GM21825 (cell line): ENCODE data around the gene MAD1L1.
A peak's percentile ranks its signal among the peaks of the same experiment; 100 is the strongest.
"Not testable (repeated sequence)": the region's sequence is repeated elsewhere in the genome, so short reads cannot be mapped to it uniquely, and the experiment has no call there.

Source experiments
- ATAC-seq: cut with Tn5 transposase; IDR thresholded peaks from one replicate; pipeline ENCODE4 v1.9.1; 2021; ENCODE audit warnings: mild to moderate bottlenecking, moderate library complexity; ENCODE audit not compliant: unreplicated experiment

The MAD1L1 gene

DNA sequence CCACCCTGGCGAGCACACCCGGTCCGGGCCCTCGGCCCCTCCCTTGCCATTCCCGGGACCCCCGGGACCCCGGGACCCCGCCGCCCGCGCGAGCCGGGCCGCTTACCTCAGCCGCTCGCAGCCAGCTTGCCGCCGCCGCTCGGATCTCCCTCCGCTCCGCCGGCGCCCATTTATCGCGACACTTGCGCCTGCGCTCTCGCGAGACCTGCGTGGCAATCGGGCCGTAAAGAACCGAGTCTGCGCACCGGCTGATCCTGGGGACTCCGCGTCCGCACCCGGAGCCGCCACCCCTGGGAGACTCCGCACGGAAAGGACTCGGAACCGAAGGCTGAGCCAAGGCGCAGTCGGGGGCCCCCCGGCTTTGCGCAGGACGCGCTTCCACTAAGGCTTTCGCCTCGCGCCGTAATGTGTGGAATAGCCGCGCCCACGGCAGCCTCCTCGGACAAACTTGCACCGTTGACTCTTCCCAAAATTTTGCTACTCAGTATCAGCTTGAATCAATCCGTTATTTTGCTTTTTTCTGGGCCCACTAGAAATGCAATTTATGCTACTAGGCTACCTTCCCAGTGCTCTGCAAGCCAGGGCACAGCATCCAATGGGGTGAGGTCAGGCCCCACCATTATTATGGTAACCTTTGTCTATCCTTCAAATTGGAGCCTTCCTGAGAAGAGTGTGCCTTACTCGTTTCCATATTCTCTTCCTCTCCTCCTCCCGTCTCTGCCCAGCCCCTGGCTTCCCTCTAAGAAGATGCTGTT lies at the start of gene MAD1L1:
MAD1L1 (minus strand) TSS at position 180 of the 755 bp plus-strand sequence. CDS start 2,812 bp downstream, outside the sequence.
- ATAC-seq: peak; percentile 60

- no peak for ATAC-seq
Measured at GRCh38 chr7:2282185-2282751, 49.5 kb upstream of the MAD1L1 start.

DNA sequence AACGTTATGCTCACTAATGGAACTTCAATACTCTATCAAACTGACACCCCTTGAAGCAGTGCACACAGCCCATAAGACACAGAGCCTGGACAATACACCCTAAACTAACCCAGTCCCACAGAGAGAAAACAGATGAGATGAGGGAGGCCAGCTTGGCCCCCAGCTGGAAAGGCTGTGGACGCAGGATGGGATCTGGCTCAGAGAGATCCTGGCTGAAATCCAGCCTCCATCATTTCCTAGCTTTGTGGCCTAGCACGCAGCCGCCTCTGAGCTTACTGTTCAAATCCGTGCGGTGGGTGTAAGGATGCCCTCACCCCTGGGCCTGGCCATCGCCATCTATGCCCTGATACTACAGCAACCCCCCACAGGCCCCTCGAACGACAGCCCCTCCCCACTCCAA lies 48.8 kb upstream of the MAD1L1 start:
- no peak for ATAC-seq

GRCh38 chr7:2280424-2280823 lies 47.7 kb upstream of the MAD1L1 start:
- ATAC-seq: no peak

- ATAC-seq: no peak
Measured at GRCh38 chr7:2279896-2280295, 47.2 kb upstream of the MAD1L1 start.

- ATAC-seq: no peak
Measured at GRCh38 chr7:2278026-2278425, 45.3 kb upstream of the MAD1L1 start.

- no peak for ATAC-seq
Measured at GRCh38 chr7:2276107-2276506, 43.4 kb upstream of the MAD1L1 start.

DNA sequence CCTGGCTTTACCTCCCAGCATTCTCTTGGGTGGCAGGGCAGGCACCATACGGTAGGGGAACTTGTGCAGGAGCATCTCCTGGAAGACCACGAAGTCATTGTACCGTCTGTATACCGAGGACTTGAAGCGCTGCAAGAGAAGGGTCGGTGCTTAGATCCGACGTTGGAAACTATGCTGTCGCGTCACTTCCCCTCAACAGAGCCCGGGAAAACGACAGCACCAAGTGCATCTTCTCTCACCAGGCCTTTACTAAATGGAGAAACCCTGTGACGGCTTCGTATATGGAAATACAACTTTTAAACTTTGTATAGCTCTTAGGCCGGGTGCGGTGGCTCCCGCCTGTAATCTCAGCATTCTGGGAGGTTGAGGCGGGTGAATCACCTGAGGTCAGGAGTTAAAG lies 42.4 kb upstream of the MAD1L1 start:
- no peak for ATAC-seq

DNA sequence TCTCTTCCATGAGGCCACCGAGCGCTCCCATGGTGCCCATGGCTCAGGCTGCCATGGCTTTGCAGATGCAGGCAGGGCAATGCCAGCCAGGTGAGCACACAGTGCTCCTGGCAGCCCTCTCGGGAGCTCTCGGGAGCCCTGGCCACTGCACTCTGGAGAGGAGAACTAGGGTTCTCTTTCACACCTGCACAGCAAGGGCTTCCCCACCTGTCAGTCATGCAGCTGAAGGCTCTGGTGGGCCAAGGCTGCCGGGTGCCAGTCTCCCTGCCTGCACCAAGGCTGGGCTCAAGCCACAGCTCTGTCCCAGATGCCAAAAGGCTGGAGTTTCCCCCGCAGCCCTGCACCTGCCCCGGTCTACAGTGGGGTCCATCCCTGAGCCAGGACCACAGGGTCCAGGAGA lies 41.9 kb upstream of the MAD1L1 start:
- ATAC-seq: no peak

DNA sequence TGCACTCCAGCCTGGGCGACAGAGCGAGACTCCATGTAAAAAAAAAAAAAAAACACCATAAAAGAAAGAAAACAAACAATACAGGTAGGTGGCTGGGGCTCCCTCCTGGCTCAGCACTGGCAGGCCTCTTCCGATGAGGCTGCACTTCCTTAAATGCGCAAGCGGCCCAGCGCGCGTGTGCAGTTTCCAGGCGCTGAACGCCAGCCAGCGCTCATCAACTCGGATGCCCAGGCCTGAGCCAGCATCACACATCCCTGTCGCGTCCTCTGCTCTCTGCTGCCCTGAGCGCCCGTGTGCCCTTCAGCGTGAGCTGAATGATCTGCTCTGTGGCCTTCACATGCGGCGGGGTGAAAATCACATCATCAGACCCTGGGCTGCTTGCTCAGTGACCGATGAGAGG lies 41.1 kb upstream of the MAD1L1 start:
- ATAC-seq: no peak

- ATAC-seq: no peak
Measured at GRCh38 chr7:2272031-2272430, 39.3 kb upstream of the MAD1L1 start.

- no peak for ATAC-seq
Measured at GRCh38 chr7:2271273-2272026, 38.7 kb upstream of the MAD1L1 start.

GRCh38 chr7:2270495-2270894 lies 37.8 kb upstream of the MAD1L1 start:
- no peak for ATAC-seq

- ATAC-seq: no peak
Measured at GRCh38 chr7:2269991-2270460, 37.3 kb upstream of the MAD1L1 start.

- not testable (repeated sequence) for ATAC-seq
Measured at GRCh38 chr7:2269089-2269990, 36.6 kb upstream of the MAD1L1 start.

GRCh38 chr7:2266911-2267310 lies 34.2 kb upstream of the MAD1L1 start:
- no peak for ATAC-seq

DNA sequence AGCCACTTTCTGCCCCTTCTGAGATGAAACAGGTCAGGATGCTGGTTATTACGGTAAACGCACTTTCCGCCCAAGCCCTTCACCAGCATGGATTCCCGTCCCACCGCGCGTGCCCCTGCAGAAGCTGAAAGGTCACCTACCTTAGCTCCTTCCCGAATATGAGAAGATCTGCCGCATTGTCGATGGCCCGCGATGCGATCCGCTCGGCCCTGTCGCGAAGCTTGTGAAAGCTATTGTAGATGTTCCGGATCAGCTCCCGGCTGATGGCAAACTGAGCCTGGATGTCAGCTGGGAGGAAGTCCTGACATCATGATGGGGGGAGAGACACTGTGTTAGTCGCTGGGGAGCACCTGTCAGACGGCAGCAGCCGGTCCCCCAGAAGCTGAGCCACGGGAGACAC lies 31.4 kb upstream of the MAD1L1 start:
- no peak for ATAC-seq

GRCh38 chr7:2263176-2263575 lies 30.4 kb upstream of the MAD1L1 start:
- no peak for ATAC-seq

- no peak for ATAC-seq
Measured at GRCh38 chr7:2261611-2262010, 28.9 kb upstream of the MAD1L1 start.

DNA sequence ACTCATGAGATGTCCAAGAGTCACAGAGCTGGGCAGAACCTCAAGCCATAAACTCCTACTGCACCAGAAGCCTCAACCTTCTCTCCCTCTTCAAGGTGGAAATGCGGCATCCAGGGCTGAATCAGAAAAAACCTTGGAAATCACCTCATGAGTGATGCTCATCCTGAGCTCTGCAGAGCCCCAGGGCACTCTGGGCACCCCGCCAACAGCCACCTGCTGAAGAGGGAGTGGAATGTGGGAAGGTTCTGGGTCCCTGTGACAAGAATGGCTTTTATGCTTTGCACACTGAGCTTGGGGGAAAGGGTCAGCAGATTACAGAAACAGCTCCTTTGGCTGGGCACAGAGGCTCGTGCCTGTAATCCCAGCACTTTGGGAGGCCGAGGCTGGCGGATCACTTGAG lies 28.1 kb upstream of the MAD1L1 start:
- ATAC-seq: no peak

- no peak for ATAC-seq
Measured at GRCh38 chr7:2259480-2259879, 26.7 kb upstream of the MAD1L1 start.
